Measurements from ENCODE around the gene SLC10A4.

The SLC10A4 gene

DNA sequence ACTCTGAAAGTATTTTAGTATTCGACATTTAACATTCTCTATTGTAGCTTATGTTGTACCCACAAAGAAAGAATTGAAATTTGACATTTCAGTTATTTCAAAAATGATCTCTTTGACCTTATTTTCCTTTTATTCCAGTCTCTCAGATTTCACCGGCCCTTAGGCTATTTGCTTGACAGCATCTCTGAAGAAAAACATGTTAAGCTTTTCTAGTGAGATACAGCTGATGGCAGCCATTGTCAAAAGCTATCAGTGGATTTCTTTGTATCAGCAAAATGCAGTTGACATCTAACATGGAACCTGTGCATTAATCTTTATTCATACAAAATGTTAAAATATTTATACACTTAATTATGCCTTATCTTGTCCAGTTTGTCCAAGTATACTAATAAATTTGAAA is 23.6 kb downstream of the SLC10A4 start:
- Histone ChIP-seq H3K9me3 (ENCODE audit: low read length) (no peaks in the 10 kb centered on the region), H3K9ac (ENCODE audit: low read length) (no peak overlapping the region), H3K27ac (ENCODE audit: low read depth, low read length) (no peak overlapping the region), H3K27me3 (ENCODE audit: control insufficient read depth in 1 of 2, insufficient read depth in 2 of 2, low read length in 2 of 2) (no peaks in the 10 kb centered on the region), H3K36me3 (ENCODE audit: insufficient read depth, low read length) (peaks cover 32% of the 10 kb centered on the region), H3K4me3 (ENCODE audit: low read depth in 1 of 2, low read length in 2 of 2) (no peak overlapping the region), H3K4me1 (ENCODE audit: insufficient read depth, low read length) (no peaks in the 10 kb centered on the region)

GRCh38 chr4:48509543-48509942 is 26.4 kb downstream of the SLC10A4 start:
- Histone ChIP-seq H3K36me3 (ENCODE audit: insufficient read depth, low read length) (peaks cover 54% of the 10 kb centered on the region), H3K27me3 (ENCODE audit: control insufficient read depth in 1 of 2, insufficient read depth in 2 of 2, low read length in 2 of 2) (no peaks in the 10 kb centered on the region), H3K9me3 (ENCODE audit: low read length) (no peaks in the 10 kb centered on the region), H3K4me1 (ENCODE audit: insufficient read depth, low read length) (no peaks in the 10 kb centered on the region), H3K27ac (ENCODE audit: low read depth, low read length) (no peak overlapping the region), H3K4me3 (ENCODE audit: low read depth in 1 of 2, low read length in 2 of 2) (no peak overlapping the region), H3K9ac (ENCODE audit: low read length) (no peak overlapping the region)

- Histone ChIP-seq H3K36me3 (ENCODE audit: insufficient read depth, low read length) (peaks cover 48% of the 10 kb centered on the region), H3K27me3 (ENCODE audit: control insufficient read depth in 1 of 2, insufficient read depth in 2 of 2, low read length in 2 of 2) (no peaks in the 10 kb centered on the region), H3K4me3 (ENCODE audit: low read depth in 1 of 2, low read length in 2 of 2) (no peak overlapping the region), H3K4me1 (ENCODE audit: insufficient read depth, low read length) (no peaks in the 10 kb centered on the region), H3K9ac (ENCODE audit: low read length) (no peak overlapping the region), H3K27ac (ENCODE audit: low read depth, low read length) (no peak overlapping the region), H3K9me3 (ENCODE audit: low read length) (no peaks in the 10 kb centered on the region)
Observed at GRCh38 chr4:48518143-48518542, 35.0 kb downstream of the SLC10A4 start.

DNA sequence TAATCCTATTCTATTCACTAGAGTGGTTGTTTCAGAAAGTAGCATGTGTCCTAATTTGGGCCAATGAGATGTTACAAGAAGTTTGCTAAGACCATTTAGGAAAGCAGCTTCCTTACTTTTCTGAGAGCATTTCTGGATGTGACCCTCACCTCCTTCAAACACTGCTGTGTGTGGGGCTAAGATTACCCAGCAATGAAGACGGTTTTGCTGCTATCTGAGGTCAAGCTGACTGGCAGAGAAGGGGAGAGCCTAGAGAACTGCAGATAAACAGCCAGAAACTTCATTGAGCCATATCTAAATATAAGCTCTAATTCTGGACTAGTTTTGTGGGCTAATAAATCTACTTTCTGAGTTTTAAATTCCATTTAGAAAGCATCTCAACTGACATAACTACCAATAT is 43.3 kb downstream of the SLC10A4 start:
- Histone ChIP-seq H3K4me3 (ENCODE audit: low read depth in 1 of 2, low read length in 2 of 2) (no peak overlapping the region), H3K27ac (ENCODE audit: low read depth, low read length) (no peak overlapping the region), H3K9ac (ENCODE audit: low read length) (no peak overlapping the region), H3K36me3 (ENCODE audit: insufficient read depth, low read length) (peaks cover 63% of the 10 kb centered on the region), H3K27me3 (ENCODE audit: control insufficient read depth in 1 of 2, insufficient read depth in 2 of 2, low read length in 2 of 2) (no peaks in the 10 kb centered on the region), H3K4me1 (ENCODE audit: insufficient read depth, low read length) (no peaks in the 10 kb centered on the region), H3K9me3 (ENCODE audit: low read length) (no peaks in the 10 kb centered on the region)

- Histone ChIP-seq H3K4me1 (ENCODE audit: insufficient read depth, low read length) (no peaks in the 10 kb centered on the region), H3K27me3 (ENCODE audit: control insufficient read depth in 1 of 2, insufficient read depth in 2 of 2, low read length in 2 of 2) (no peaks in the 10 kb centered on the region), H3K36me3 (ENCODE audit: insufficient read depth, low read length) (peaks cover 50% of the 10 kb centered on the region), H3K27ac (ENCODE audit: low read depth, low read length) (no peak overlapping the region), H3K9ac (ENCODE audit: low read length) (no peak overlapping the region), H3K9me3 (ENCODE audit: low read length) (no peaks in the 10 kb centered on the region), H3K4me3 (ENCODE audit: low read depth in 1 of 2, low read length in 2 of 2) (no peak overlapping the region)
Observed at GRCh38 chr4:48538358-48538757, 55.2 kb downstream of the SLC10A4 start.
